GM12873 (cell line): ENCODE measurements around the gene WFDC2.

Experiments used
- CTCF ChIP-seq: IDR thresholded peaks from 2 replicates; pipeline ENCODE4 v1.5.1; 2012; ENCODE audit warnings: low read depth, mild to moderate bottlenecking, moderate library complexity, low read length, control low read depth; ENCODE audit not compliant: insufficient read depth; ENCODE audit errors: missing control alignments

Gene WFDC2

GRCh38 chr20:45469336-45470261 is at the start of gene WFDC2:
Gene WFDC2 (plus strand): TSS chr20:45469753. CDS start chr20:45469782, 29 bp downstream.
- no peak for TF ChIP-seq CTCF

GRCh38 chr20:45420125-45420524 is 49.4 kb upstream of the WFDC2 start:
- TF ChIP-seq CTCF = no peak

- TF ChIP-seq CTCF = no peak
Observed at GRCh38 chr20:45423700-45424099, 45.9 kb upstream of the WFDC2 start.

GRCh38 chr20:45425561-45425960 is 44.0 kb upstream of the WFDC2 start:
- no peak for TF ChIP-seq CTCF

- TF ChIP-seq CTCF = no peak
Observed at GRCh38 chr20:45426320-45427016, 43.1 kb upstream of the WFDC2 start.

GRCh38 chr20:45427236-45428149 is 42.1 kb upstream of the WFDC2 start:
- no peak for TF ChIP-seq CTCF
